SKM-1 treated with dmso at 0.1 percent for 144 hours (cell line): ENCODE measurements around the gene KCNN3.

Experiments used
- DNase-seq: peaks from one replicate; lab custom pipeline; 2025; ENCODE audit not compliant: unreplicated experiment; lab: John Stamatoyannopoulos, UW

The KCNN3 gene

GRCh38 chr1:154818911-154819310 is 51.2 kb downstream of the KCNN3 start:
- DNase-seq, result no peak

GRCh38 chr1:154816937-154817336 is 53.1 kb downstream of the KCNN3 start:
- no peak for DNase-seq

GRCh38 chr1:154816369-154816768 is 53.7 kb downstream of the KCNN3 start:
- no peak for DNase-seq

- DNase-seq, result no peak
Measured at GRCh38 chr1:154813846-154814505, 56.1 kb downstream of the KCNN3 start.

GRCh38 chr1:154813300-154813816 is 56.7 kb downstream of the KCNN3 start:
- no peak for DNase-seq

GRCh38 chr1:154812877-154813276 is 57.2 kb downstream of the KCNN3 start:
- DNase-seq, result no peak

GRCh38 chr1:154810571-154810970 is 59.5 kb downstream of the KCNN3 start:
- DNase-seq, result no peak

- no peak for DNase-seq
Measured at GRCh38 chr1:154809436-154810413, 60.4 kb downstream of the KCNN3 start.

- DNase-seq, result no peak
Measured at GRCh38 chr1:154808909-154809262, 61.2 kb downstream of the KCNN3 start.

- no peak for DNase-seq
Measured at GRCh38 chr1:154808261-154808908, 61.7 kb downstream of the KCNN3 start.

GRCh38 chr1:154807048-154807591 is 63.0 kb downstream of the KCNN3 start:
- peak; percentile 57 for DNase-seq

GRCh38 chr1:154806333-154806732 is 63.7 kb downstream of the KCNN3 start:
- DNase-seq, result no peak

- no peak for DNase-seq
Measured at GRCh38 chr1:154802982-154803920, 66.8 kb downstream of the KCNN3 start.

GRCh38 chr1:154802336-154802969 is 67.6 kb downstream of the KCNN3 start:
- DNase-seq, result no peak

GRCh38 chr1:154801234-154802011 is 68.7 kb downstream of the KCNN3 start:
- DNase-seq, result no peak

- DNase-seq, result no peak
Measured at GRCh38 chr1:154799188-154799587, 70.9 kb downstream of the KCNN3 start.

GRCh38 chr1:154798645-154799044 is 71.4 kb downstream of the KCNN3 start:
- no peak for DNase-seq

GRCh38 chr1:154797175-154797574 is 72.9 kb downstream of the KCNN3 start:
- no peak for DNase-seq
